GM10248 (cell line): Measurements from ENCODE around the gene PRRX2.
A peak's percentile ranks its signal among the peaks of the same experiment; 100 is the strongest.

Experiments used
- CTCF ChIA-PET: fragments of 300-600 bp; sonication (Branson Sonifier 250); formaldehyde crosslinking; extraction: SDS; loops from one replicate; lab custom pipeline; 2021; ENCODE audit warnings: antibody characterized with exemption; lab: Yijun Ruan, JAX
- POLR2A ChIA-PET: fragments of 350-650 bp; sonication (Branson Sonifier 250); formaldehyde crosslinking; extraction: SDS; loops from one replicate; lab custom pipeline; 2020; ENCODE audit warnings: antibody characterized with exemption; lab: Yijun Ruan, JAX
- DNase-seq: peaks from one replicate; pipeline ENCODE4 v3.0.0; 2012; ENCODE audit errors: extremely low spot score
- TF ChIP-seq, protein P1 (sequence below): IDR thresholded peaks from 2 replicates; pipeline ENCODE4 v1.5.1; 2012; ENCODE audit warnings: mild to moderate bottlenecking, low read depth; ENCODE audit errors: extremely low read depth, missing control alignments, control extremely low read depth

PRRX2 gene

DNA sequence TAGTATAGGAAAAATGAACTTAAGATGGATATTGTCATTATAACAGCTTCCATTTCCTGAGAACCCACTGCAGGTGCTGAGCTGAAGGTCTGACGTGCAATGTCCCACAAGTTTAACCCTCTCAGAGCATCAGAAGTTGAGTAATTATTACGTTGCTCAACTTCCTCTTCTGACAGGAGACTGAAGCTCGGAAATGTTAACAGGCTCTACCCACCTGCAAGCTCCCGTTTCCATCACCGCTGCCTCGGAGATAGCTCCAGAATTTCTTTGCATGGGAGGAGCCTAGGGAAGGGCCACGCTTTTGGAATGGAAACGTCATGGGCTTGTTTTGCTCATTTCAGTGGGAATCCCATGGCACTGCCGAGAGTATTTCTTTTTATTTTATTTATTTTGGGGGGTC lies 40.5 kb upstream of the PRRX2 start:
- CTCF ChIA-PET: interaction anchor here (0.9 to 10.3 kb wide), 33 partner anchors 9 to 596 kb away, joined by 3 to 308 read pairs (median 6); partner anchors contain the start of genes ASB6 and IER5L
- peak; percentile 53 for DNase-seq
- TF ChIP-seq, protein P1, sequence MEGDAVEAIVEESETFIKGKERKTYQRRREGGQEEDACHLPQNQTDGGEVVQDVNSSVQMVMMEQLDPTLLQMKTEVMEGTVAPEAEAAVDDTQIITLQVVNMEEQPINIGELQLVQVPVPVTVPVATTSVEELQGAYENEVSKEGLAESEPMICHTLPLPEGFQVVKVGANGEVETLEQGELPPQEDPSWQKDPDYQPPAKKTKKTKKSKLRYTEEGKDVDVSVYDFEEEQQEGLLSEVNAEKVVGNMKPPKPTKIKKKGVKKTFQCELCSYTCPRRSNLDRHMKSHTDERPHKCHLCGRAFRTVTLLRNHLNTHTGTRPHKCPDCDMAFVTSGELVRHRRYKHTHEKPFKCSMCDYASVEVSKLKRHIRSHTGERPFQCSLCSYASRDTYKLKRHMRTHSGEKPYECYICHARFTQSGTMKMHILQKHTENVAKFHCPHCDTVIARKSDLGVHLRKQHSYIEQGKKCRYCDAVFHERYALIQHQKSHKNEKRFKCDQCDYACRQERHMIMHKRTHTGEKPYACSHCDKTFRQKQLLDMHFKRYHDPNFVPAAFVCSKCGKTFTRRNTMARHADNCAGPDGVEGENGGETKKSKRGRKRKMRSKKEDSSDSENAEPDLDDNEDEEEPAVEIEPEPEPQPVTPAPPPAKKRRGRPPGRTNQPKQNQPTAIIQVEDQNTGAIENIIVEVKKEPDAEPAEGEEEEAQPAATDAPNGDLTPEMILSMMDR: peak; percentile 8
- POLR2A ChIA-PET: interaction anchor here (1.5 to 2.0 kb wide), 2 partner anchors 13 to 14 kb away, joined by 3 to 5 read pairs; no protein-coding TSS in a partner anchor

DNA sequence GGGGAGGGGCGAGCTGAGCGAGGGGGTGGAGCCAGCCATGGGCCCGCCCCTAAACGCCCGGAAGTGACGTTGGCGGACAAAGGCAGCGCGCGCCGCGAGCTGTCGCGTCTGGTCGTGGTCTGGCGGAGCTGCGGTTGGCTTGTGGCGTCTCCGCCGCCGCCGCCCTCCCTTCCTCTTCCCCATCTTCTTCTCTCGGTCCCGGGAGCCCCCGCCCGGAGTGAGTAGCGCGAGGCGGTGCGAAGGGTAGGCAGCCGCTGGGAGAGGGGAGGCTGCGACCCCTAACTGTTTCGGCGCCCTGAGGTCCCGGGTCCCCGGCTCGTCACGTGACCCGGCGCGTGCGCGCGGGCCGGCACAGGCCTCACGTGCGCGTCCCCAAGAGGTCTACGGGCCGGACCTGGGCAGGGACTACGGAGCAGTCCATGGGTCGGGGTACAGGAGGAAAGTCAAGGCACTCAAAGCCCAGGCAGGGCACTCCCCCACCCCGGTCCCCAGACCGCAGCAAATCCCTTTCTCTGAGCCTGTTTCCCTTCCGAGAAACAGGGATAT lies 39.3 kb upstream of the PRRX2 start, which contains the start of gene NTMT1:
Gene NTMT1 (plus strand): TSS at position 85 of the 546 bp plus-strand sequence. CDS start 6,541 bp downstream, outside the sequence.
- DNase-seq: peak; percentile 94
- ChIA-PET POLR2A (interaction anchor here (0.6 to 2.0 kb wide), 5 partner anchors 11 to 486 kb away, joined by 3 to 5 read pairs (median 4); partner anchors contain the start of gene IER5L), CTCF (interaction anchor here (0.7 to 10.3 kb wide), 8 partner anchors 13 to 502 kb away, joined by 3 to 308 read pairs (median 33); partner anchors contain the start of gene ASB6)
- TF ChIP-seq, protein P1: no peak

DNA sequence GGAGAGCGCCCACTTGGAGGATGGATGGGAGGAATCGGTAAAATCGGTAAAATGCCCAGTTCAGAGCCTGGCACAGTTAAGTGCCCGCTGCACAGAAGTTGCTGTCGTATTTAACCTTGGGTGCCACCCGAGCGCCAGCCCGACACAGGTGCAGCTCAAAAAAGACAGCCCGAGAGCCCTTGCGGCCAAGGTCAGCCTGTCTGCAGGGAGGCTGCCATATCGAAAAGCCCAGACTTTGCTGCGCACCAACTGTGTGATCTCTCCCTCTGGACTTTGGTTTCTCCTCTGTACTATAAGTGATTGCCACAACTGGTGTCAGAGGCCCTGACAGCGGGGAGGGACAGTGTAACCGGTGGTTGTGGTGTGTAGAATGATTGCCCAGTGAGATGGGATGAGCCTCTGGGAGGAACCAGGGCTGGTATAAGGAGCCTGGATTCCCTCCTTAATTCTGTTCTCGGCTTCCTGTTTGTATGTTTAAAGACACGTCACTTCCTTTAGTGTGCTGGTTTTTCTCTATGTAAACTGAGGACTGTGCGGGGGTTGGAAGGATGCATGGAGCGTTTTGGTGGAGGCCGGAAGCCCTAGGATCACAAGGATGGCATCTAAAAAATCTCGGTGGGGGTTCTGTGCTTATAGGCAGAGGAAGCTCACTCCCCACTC lies 38.7 kb upstream of the PRRX2 start:
- CTCF ChIA-PET: interaction anchor here (1.2 to 10.3 kb wide), 7 partner anchors 13 to 491 kb away, joined by 3 to 308 read pairs (median 42); partner anchors contain the start of gene ASB6
- POLR2A ChIA-PET: interaction anchor here (1.1 to 2.0 kb wide), 3 partner anchors 11 to 487 kb away, joined by 4 to 5 read pairs (median 5); partner anchors contain the start of gene IER5L
- no peak for DNase-seq
- TF ChIP-seq, protein P1: no peak

DNA sequence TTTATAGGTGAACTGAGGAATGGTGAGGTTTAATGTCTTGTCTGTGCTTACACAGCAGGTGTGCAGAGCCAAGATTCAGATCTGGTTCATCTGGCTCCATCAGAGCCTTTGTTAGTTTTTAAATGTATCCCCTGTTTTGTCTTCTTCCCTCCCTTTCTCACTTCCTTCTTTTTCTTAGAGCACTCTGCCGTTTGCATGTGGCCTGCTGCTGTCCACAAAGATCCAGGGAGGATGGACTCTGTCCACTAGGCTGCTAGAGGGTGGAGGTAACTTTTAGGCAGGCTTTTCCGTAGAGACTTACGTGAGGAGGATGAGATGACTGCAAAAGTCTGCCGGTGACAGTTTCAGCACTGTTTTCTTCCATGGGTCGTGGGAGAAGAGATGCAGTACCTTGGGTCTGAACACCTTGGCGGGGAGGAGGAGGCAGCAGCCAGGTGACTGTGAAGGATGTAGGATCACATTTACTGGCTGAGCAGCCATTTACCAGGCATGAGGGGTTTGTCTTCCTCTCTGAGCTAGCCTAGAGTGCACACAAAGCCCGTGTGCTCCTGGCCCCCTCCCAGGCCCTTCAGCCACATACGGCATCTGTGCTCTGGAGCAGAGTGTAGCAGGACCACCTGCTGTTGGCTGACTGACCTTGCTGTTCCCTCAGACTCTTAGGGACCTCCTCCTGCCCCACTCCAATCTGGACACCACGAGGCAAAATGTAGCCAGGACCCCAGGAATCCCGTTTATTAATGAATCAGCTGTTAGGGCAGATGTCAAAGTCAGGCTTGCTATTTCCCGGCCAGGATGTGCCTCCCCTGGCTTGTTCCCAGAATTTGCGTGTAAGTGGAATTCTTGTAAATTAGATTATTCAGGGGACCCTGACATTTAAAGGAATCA lies 37.6 kb upstream of the PRRX2 start:
- DNase-seq: no peak
- ChIA-PET POLR2A (no interaction called here), CTCF (interaction anchor here (1.2 to 10.3 kb wide), 6 partner anchors 13 to 492 kb away, joined by 3 to 308 read pairs (median 36); partner anchors contain the start of gene ASB6)
- TF ChIP-seq, protein P1: no peak

DNA sequence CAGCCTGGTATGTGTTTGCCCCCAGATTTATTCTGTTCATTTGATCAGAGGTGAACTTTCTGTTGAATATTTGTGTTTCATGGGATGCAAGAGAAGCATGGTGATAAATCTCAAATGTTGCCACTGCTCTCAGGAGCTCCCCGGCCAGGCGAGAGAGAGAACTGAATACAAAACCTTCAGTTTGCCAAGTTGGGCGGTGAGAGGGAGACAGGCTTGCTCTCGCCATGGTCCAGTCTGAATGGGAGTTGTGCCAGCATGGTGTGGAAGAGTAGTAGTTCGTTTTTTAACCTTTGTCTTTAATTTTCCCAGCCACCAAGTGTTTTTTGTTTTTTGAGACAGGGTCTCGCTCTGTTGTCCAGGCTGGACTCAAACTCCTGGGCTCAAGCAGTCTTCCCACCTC lies 36.7 kb upstream of the PRRX2 start:
- POLR2A ChIA-PET: no interaction called here
- DNase-seq: no peak
- CTCF ChIA-PET: interaction anchor here (1.1 to 10.3 kb wide), 3 partner anchors 9 to 493 kb away, joined by 3 to 308 read pairs (median 29); partner anchors contain the start of gene ASB6
- TF ChIP-seq, protein P1: no peak

DNA sequence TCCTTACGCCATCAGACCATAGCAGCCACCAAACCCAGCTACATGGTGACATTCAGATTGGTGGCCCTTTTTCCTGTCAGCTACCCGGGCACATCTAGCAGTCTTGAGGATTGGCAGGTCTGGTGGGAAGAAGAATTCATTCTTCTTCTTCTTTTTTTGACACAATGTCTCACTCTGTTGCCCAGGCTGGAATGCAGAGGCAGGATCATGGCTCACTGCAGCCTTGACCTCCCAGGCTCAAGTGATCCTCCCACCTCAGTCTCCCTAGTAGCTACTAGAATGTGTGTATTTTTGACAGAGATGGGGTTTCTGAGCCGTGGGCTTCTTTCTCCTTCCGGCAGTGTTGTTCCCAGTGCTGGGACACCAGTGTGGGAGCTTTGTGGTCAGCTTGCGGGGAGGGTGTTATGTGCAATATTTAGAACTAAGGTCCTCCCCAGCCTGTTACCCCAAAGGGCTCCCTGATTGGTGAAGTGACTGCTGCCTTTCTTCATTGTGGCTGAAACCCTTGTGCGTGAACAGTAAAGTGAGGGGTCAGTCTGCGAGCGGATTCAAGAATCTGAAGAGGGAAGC lies 36.1 kb upstream of the PRRX2 start:
- ChIA-PET POLR2A (no interaction called here), CTCF (interaction anchor here (1.1 to 10.3 kb wide), 3 partner anchors 9 to 493 kb away, joined by 3 to 308 read pairs (median 29); partner anchors contain the start of gene ASB6)
- TF ChIP-seq, protein P1: no peak
- no peak for DNase-seq
